ENCODE results near the gene UBE3A. TPM values are rescaled to one million over a fixed set of nuclear protein-coding genes. Genes with fewer than 3 reads are reported as not detected.

Gene UBE3A
- total RNA-seq, 1 donor from 2014 or later: 152 TPM

- TF ChIP-seq CTCF (IDR thresholded peaks at IDR 0.05; ENCODE audit: partially characterized antibody, unreplicated experiment): no peak
- no peak for DNase-seq
- H3K4me3 Mint-ChIP-seq (ENCODE audit: unreplicated experiment): no peak overlapping the region
- no peaks in the 10 kb centered on the region for H3K9me3 Mint-ChIP-seq (ENCODE audit: unreplicated experiment)
- H3K4me1 Mint-ChIP-seq (ENCODE audit: low read depth, unreplicated experiment): no peaks in the 10 kb centered on the region
- no peak overlapping the region for H3K27ac Mint-ChIP-seq (ENCODE audit: unreplicated experiment)
- peaks cover 4% of the 10 kb centered on the region for H3K27me3 Mint-ChIP-seq (ENCODE audit: unreplicated experiment)
- peaks cover 14% of the 10 kb centered on the region for H3K36me3 Mint-ChIP-seq (ENCODE audit: unreplicated experiment)
These were observed 99.4 kb downstream of the UBE3A start for GRCh38 chr15:25339431-25339830.

- TF ChIP-seq CTCF (IDR thresholded peaks at IDR 0.05; ENCODE audit: partially characterized antibody, unreplicated experiment): no peak
- peaks cover 20% of the 10 kb centered on the region for H3K36me3 Mint-ChIP-seq (ENCODE audit: unreplicated experiment)
- peaks cover 5% of the 10 kb centered on the region for H3K4me1 Mint-ChIP-seq (ENCODE audit: low read depth, unreplicated experiment)
- H3K27me3 Mint-ChIP-seq (ENCODE audit: unreplicated experiment): peaks cover 8% of the 10 kb centered on the region
- no peak overlapping the region for H3K27ac Mint-ChIP-seq (ENCODE audit: unreplicated experiment)
- H3K4me3 Mint-ChIP-seq (ENCODE audit: unreplicated experiment): no peak overlapping the region
- DNase-seq: no peak
- peaks cover 2% of the 10 kb centered on the region for H3K9me3 Mint-ChIP-seq (ENCODE audit: unreplicated experiment)
These were observed 103.5 kb downstream of the UBE3A start for GRCh38 chr15:25335279-25335678.

- peaks cover 6% of the 10 kb centered on the region for H3K27me3 Mint-ChIP-seq (ENCODE audit: unreplicated experiment)
- H3K4me1 Mint-ChIP-seq (ENCODE audit: low read depth, unreplicated experiment): peaks cover 6% of the 10 kb centered on the region
- H3K9me3 Mint-ChIP-seq (ENCODE audit: unreplicated experiment): peaks cover 2% of the 10 kb centered on the region
- no peak overlapping the region for H3K27ac Mint-ChIP-seq (ENCODE audit: unreplicated experiment)
- no peak overlapping the region for H3K4me3 Mint-ChIP-seq (ENCODE audit: unreplicated experiment)
- no peak for DNase-seq
- no peak for TF ChIP-seq CTCF (IDR thresholded peaks at IDR 0.05; ENCODE audit: partially characterized antibody, unreplicated experiment)
- H3K36me3 Mint-ChIP-seq (ENCODE audit: unreplicated experiment): peaks cover 22% of the 10 kb centered on the region
These were observed 105.8 kb downstream of the UBE3A start for GRCh38 chr15:25333049-25333448.

GRCh38 chr15:25332306-25332705 is 106.5 kb downstream of the UBE3A start:
- no peak for TF ChIP-seq CTCF (IDR thresholded peaks at IDR 0.05; ENCODE audit: partially characterized antibody, unreplicated experiment)
- H3K9me3 Mint-ChIP-seq (ENCODE audit: unreplicated experiment): peaks cover 2% of the 10 kb centered on the region
- H3K27ac Mint-ChIP-seq (ENCODE audit: unreplicated experiment): no peak overlapping the region
- DNase-seq: no peak
- H3K36me3 Mint-ChIP-seq (ENCODE audit: unreplicated experiment): peaks cover 27% of the 10 kb centered on the region
- peaks cover 6% of the 10 kb centered on the region for H3K27me3 Mint-ChIP-seq (ENCODE audit: unreplicated experiment)
- H3K4me1 Mint-ChIP-seq (ENCODE audit: low read depth, unreplicated experiment): peaks cover 6% of the 10 kb centered on the region
- H3K4me3 Mint-ChIP-seq (ENCODE audit: unreplicated experiment): no peak overlapping the region

GRCh38 chr15:25331860-25332259 is 107.0 kb downstream of the UBE3A start:
- peaks cover 6% of the 10 kb centered on the region for H3K4me1 Mint-ChIP-seq (ENCODE audit: low read depth, unreplicated experiment)
- peaks cover 8% of the 10 kb centered on the region for H3K27me3 Mint-ChIP-seq (ENCODE audit: unreplicated experiment)
- peaks cover 2% of the 10 kb centered on the region for H3K9me3 Mint-ChIP-seq (ENCODE audit: unreplicated experiment)

More at GRCh38 chr15:25331860-25332259, 107.0 kb downstream of the UBE3A start:
- TF ChIP-seq CTCF (IDR thresholded peaks at IDR 0.05; ENCODE audit: partially characterized antibody, unreplicated experiment): no peak
- peaks cover 27% of the 10 kb centered on the region for H3K36me3 Mint-ChIP-seq (ENCODE audit: unreplicated experiment)
- no peak overlapping the region for H3K27ac Mint-ChIP-seq (ENCODE audit: unreplicated experiment)
- H3K4me3 Mint-ChIP-seq (ENCODE audit: unreplicated experiment): no peak overlapping the region
- no peak for DNase-seq

Data from glutamatergic neuron (in vitro differentiated cells).